Measurements from ENCODE around the gene PATE3.

The PATE3 gene

GRCh38 chr11:125787827-125788226, at the start of gene PATE3:
Gene PATE3 (plus strand): TSS chr11:125788127. CDS start chr11:125788152, 25 bp downstream.
- in situ Hi-C loops (cut with HindIII; ENCODE audit: low pct_ligation_motif_present, low pct_unique_long_range_greater_than_20kb, low sequenced_read_pairs), result no loop called here

GRCh38 chr11:125740617-125741016, 47.3 kb upstream of the PATE3 start:
- no peak for DNase-seq
- in situ Hi-C loops (cut with HindIII; ENCODE audit: low pct_ligation_motif_present, low pct_unique_long_range_greater_than_20kb, low sequenced_read_pairs), result no loop called here

More at GRCh38 chr11:125787827-125788226, at the start of gene PATE3:
- DNase-seq, result no peak

GRCh38 chr11:125743681-125744080, 44.2 kb upstream of the PATE3 start:
- in situ Hi-C loops (cut with HindIII; ENCODE audit: low pct_ligation_motif_present, low pct_unique_long_range_greater_than_20kb, low sequenced_read_pairs), result no loop called here
- DNase-seq, result no peak

GRCh38 chr11:125745979-125746378, 41.9 kb upstream of the PATE3 start, which contains the start of gene PATE1:
Gene PATE1 (plus strand): TSS chr11:125746279. CDS start chr11:125746305, 26 bp downstream.
- in situ Hi-C loops (cut with HindIII; ENCODE audit: low pct_ligation_motif_present, low pct_unique_long_range_greater_than_20kb, low sequenced_read_pairs), result no loop called here
- no peak for DNase-seq

GRCh38 chr11:125750629-125751028, 37.3 kb upstream of the PATE3 start:
- in situ Hi-C loops (cut with HindIII; ENCODE audit: low pct_ligation_motif_present, low pct_unique_long_range_greater_than_20kb, low sequenced_read_pairs), result no loop called here

GRCh38 chr11:125756050-125756449, 31.9 kb upstream of the PATE3 start:
- DNase-seq, result no peak
- in situ Hi-C loops (cut with HindIII; ENCODE audit: low pct_ligation_motif_present, low pct_unique_long_range_greater_than_20kb, low sequenced_read_pairs), result no loop called here

More at GRCh38 chr11:125750629-125751028, 37.3 kb upstream of the PATE3 start:
- no peak for DNase-seq

GRCh38 chr11:125762445-125762844, 25.5 kb upstream of the PATE3 start:
- no peak for DNase-seq
- in situ Hi-C loops (cut with HindIII; ENCODE audit: low pct_ligation_motif_present, low pct_unique_long_range_greater_than_20kb, low sequenced_read_pairs), result no loop called here

- in situ Hi-C loops (cut with HindIII; ENCODE audit: low pct_ligation_motif_present, low pct_unique_long_range_greater_than_20kb, low sequenced_read_pairs), result no loop called here
- DNase-seq, result no peak
Observed at GRCh38 chr11:125763483-125763882, 24.4 kb upstream of the PATE3 start.

GRCh38 chr11:125766251-125766650, 21.7 kb upstream of the PATE3 start:
- no peak for DNase-seq
- in situ Hi-C loops (cut with HindIII; ENCODE audit: low pct_ligation_motif_present, low pct_unique_long_range_greater_than_20kb, low sequenced_read_pairs), result no loop called here

- DNase-seq, result no peak
- in situ Hi-C loops (cut with HindIII; ENCODE audit: low pct_ligation_motif_present, low pct_unique_long_range_greater_than_20kb, low sequenced_read_pairs), result no loop called here
Observed at GRCh38 chr11:125768336-125769046, 19.4 kb upstream of the PATE3 start.

GRCh38 chr11:125770583-125770982, 17.3 kb upstream of the PATE3 start:
- no peak for DNase-seq
- in situ Hi-C loops (cut with HindIII; ENCODE audit: low pct_ligation_motif_present, low pct_unique_long_range_greater_than_20kb, low sequenced_read_pairs), result no loop called here

- DNase-seq, result no peak
- in situ Hi-C loops (cut with HindIII; ENCODE audit: low pct_ligation_motif_present, low pct_unique_long_range_greater_than_20kb, low sequenced_read_pairs), result no loop called here
Observed at GRCh38 chr11:125772834-125773505, 15.0 kb upstream of the PATE3 start.

- in situ Hi-C loops (cut with HindIII; ENCODE audit: low pct_ligation_motif_present, low pct_unique_long_range_greater_than_20kb, low sequenced_read_pairs), result no loop called here
- DNase-seq, result no peak
Observed at GRCh38 chr11:125773516-125773915, 14.4 kb upstream of the PATE3 start.

- no peak for DNase-seq
- in situ Hi-C loops (cut with HindIII; ENCODE audit: low pct_ligation_motif_present, low pct_unique_long_range_greater_than_20kb, low sequenced_read_pairs), result no loop called here
Observed at GRCh38 chr11:125777309-125777708, 10.6 kb upstream of the PATE3 start.

- in situ Hi-C loops (cut with HindIII; ENCODE audit: low pct_ligation_motif_present, low pct_unique_long_range_greater_than_20kb, low sequenced_read_pairs), result no loop called here
- DNase-seq, result no peak
Observed at GRCh38 chr11:125778728-125779127, 9.2 kb upstream of the PATE3 start, which contains the start of gene PATE2. Gene PATE2 (minus strand): TSS chr11:125778828. CDS start chr11:125778773, 55 bp downstream.

- no peak for DNase-seq
- in situ Hi-C loops (cut with HindIII; ENCODE audit: low pct_ligation_motif_present, low pct_unique_long_range_greater_than_20kb, low sequenced_read_pairs), result no loop called here
Observed at GRCh38 chr11:125784678-125785077, 3.2 kb upstream of the PATE3 start.

GRCh38 chr11:125790825-125791224, 2.9 kb downstream of the PATE3 start:
- in situ Hi-C loops (cut with HindIII; ENCODE audit: low pct_ligation_motif_present, low pct_unique_long_range_greater_than_20kb, low sequenced_read_pairs), result no loop called here
- DNase-seq, result no peak

- in situ Hi-C loops (cut with HindIII; ENCODE audit: low pct_ligation_motif_present, low pct_unique_long_range_greater_than_20kb, low sequenced_read_pairs), result no loop called here
- no peak for DNase-seq
Observed at GRCh38 chr11:125797641-125798040, 9.7 kb downstream of the PATE3 start.

- no peak for DNase-seq
- in situ Hi-C loops (cut with HindIII; ENCODE audit: low pct_ligation_motif_present, low pct_unique_long_range_greater_than_20kb, low sequenced_read_pairs), result no loop called here
Observed at GRCh38 chr11:125799808-125800207, 11.9 kb downstream of the PATE3 start.

- DNase-seq, result no peak
- in situ Hi-C loops (cut with HindIII; ENCODE audit: low pct_ligation_motif_present, low pct_unique_long_range_greater_than_20kb, low sequenced_read_pairs), result no loop called here
Observed at GRCh38 chr11:125802387-125802786, 14.5 kb downstream of the PATE3 start.
